Stimulated activated CD8-positive, alpha-beta memory T cell treated with anti-CD3 and anti-CD28 coated beads, Interleukin-15, amount 100 ng/mL, for 1 hour (primary cell): ENCODE results near the gene GJD4.
A peak's percentile ranks its signal among the peaks of the same experiment; 100 is the strongest.

ENCODE experiments used
- DNase-seq: peaks from one replicate; pipeline ENCODE4 v3.0.0-alpha.2; 2020; ENCODE audit warnings: low read depth

The GJD4 gene

DNA sequence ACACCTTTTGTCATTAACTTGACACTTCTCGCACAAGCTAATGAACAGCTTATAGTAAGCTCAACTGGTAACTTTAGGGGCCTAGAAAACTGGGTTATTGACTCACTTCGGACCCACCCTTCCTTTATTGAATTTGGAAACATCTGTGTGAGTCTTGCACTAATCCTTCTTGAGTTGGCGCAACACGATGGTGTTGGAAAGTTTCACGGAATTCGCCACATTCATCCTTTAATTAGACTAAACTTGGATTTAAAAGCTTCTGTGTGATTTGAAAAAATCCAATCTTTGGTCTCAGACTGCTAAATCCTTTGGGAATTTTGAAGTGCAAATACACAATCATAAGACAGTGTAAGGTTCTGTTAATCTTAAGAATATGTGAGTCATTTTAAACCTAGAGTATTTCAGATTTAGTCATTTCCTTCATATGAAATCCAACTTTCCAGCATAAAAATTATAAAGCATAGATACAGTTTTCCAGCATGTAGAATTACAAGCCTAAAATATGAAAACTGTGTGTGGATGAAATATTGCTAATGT is 21.9 kb downstream of the GJD4 start:
- DNase-seq: no peak

- no peak for DNase-seq
Observed at GRCh38 chr10:35631404-35631803, 26.3 kb downstream of the GJD4 start.

GRCh38 chr10:35632027-35632426 is 26.9 kb downstream of the GJD4 start:
- DNase-seq: no peak

GRCh38 chr10:35633006-35633980 is 28.2 kb downstream of the GJD4 start:
- no peak for DNase-seq

GRCh38 chr10:35635576-35635975 is 30.4 kb downstream of the GJD4 start:
- DNase-seq: no peak

- no peak for DNase-seq
Observed at GRCh38 chr10:35636956-35637355, 31.8 kb downstream of the GJD4 start.

DNA sequence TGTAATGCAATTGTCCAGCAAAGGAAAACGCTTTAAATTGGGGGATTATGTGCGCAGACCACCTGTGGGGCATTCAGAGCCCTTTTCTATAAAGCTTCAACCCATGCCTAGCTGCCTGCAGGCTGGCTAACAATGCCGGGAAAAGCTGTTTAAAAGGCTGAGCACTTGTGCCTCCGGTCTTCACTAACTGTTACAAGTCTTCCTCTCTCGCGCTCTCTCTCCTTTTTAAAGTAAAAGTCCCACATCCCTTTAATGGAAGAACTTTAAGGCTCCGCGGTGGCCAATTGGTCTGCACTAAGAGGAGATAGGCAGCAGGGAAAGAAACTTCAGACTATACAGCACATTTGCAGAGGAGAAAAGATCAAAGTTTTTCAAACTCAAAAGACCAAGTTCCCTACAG is 32.3 kb downstream of the GJD4 start:
- no peak for DNase-seq

- no peak for DNase-seq
Observed at GRCh38 chr10:35638101-35638500, 33.0 kb downstream of the GJD4 start.

DNA sequence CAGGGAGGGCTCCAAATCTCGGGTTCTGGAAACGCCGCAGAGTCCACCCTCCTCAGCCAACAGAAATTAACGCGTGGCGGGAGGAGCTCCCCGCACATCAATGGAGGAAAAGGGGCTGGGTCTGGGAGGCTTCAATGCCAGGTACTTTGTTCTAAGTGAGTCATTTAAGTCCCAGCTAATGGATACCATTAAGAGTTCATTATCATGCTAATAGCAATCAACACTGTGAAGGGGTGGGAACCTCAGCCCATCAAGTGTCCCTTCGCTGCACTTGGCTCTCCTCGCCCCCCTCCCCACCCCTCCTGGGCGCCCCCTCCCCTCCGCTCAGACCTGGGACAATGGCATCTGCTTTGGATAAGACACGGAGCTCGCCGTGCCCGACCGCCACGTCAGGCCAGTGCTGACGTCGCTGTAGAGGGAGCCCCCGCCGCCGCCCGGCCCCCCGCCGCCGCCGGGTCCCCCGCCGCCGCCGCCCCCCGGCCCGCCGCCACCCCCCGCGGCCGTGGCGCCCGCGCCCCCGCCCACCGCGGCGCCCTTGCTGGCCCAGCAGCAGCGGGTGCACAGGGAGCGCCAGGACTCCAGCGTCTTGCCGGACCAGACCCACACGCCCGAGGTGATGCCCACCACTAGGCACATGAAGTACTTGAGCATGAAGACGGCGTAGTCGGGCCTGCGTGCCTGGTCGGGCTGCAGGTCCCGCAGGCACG is 34.0 kb downstream of the GJD4 start:
- no peak for DNase-seq

GRCh38 chr10:35639728-35640401 is 34.7 kb downstream of the GJD4 start:
- DNase-seq: no peak

DNA sequence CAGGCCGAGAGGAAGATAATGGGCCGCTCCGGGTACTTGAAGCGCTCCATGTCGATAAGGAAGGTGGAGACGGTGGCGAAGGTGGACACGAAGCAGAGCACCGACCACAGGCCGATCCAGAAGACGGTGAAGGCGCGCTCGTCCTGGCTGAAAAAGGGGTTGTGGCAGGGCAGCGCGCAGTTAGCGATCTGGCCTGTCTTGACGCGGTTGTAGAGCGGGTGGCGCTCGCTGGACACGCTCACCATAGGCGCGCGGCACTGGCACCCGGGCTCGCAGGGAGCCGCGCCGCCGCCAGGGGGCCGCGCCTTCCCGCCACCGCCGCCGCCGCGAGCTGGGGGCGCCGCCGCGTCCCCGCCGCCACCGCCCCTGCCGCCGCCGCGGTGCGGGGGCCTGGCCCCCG is 35.3 kb downstream of the GJD4 start:
- DNase-seq: no peak

- no peak for DNase-seq
Observed at GRCh38 chr10:35640951-35641675, 36.0 kb downstream of the GJD4 start.

DNA sequence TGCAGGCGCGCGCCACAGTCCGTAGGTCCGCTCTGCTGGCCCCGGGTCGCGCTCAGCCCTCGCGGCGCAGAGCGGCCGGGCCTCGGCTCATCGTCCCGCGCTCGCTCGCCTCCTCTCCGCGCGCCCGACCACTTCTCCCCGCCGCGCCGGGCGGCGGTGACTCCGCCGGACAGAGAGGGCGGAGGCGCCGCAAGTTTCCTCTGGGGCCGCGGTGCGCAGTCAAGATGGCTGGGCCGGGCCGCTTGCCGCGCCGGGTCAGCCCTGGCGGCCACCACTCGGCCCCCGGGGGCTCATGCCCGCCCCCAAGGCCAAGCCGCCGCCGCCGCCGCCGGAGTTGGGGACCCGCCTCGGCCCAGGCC is 36.5 kb downstream of the GJD4 start:
- DNase-seq: no peak

GRCh38 chr10:35642035-35642792 is 37.1 kb downstream of the GJD4 start, which contains the start of gene FZD8:
Gene FZD8, minus strand, starts transcription at chr10:35642296. Its CDS starts 867 bp downstream, at chr10:35641429.
- DNase-seq: peak; percentile 27

DNA sequence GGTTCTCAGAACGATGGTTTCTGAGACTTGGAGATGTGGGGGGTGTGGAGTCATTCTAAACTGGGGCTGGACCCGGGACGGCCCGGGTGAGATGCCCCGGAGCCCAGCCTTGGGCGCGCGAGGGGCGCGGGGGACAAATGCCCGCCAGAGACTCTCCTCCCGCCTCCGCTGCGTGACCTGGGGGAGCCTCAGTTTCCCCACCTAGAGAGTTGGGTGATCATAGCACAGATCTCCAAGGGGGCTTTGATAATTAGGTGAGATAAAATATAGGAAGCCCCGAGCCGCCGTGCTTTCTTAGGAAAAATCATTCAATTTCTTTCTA is 37.6 kb downstream of the GJD4 start:
- DNase-seq: no peak

DNA sequence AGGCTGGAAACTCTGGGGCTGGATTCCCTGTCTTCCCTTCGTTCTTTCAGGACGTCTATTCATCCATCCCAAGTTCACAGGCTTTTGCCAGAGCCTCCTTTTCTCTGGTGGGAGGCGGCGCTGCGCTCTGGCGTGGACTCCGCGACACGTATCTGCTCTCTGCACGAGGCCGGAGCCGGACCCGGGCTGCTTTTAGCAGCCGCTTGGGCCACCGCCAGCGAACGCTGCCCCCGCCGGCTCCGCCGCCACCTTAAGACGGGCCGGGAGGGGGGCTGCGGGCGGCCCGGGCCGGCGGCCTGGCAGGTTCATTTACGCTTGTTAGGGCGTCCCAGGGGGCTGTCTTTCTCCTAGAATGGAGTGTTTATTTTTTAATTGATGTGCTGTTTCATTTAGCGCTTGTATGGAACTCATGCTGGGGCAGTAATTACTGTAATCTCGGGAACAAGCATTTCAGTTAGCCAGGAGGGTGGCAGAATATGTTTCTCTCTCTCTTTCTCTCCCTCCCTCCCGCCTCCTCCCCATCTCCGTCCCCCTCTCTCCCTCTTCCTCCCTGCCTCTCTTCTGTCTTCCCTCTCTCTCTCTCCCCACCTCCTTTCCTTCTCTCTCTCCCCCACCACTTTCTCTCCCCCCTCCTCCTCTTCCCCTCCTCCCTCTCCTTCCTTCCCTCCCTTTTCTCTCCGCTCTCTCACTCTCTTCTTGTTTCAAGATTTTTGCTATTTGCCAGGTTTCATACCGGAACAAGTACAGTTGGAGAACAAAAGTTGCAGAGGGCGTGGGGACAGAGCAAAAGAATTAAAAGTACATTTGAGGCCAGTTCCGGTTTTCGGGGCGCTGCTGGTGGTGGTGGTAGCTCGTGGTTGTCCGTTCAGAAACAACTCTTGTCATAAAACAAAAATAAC is 38.3 kb downstream of the GJD4 start:
- DNase-seq: no peak

DNA sequence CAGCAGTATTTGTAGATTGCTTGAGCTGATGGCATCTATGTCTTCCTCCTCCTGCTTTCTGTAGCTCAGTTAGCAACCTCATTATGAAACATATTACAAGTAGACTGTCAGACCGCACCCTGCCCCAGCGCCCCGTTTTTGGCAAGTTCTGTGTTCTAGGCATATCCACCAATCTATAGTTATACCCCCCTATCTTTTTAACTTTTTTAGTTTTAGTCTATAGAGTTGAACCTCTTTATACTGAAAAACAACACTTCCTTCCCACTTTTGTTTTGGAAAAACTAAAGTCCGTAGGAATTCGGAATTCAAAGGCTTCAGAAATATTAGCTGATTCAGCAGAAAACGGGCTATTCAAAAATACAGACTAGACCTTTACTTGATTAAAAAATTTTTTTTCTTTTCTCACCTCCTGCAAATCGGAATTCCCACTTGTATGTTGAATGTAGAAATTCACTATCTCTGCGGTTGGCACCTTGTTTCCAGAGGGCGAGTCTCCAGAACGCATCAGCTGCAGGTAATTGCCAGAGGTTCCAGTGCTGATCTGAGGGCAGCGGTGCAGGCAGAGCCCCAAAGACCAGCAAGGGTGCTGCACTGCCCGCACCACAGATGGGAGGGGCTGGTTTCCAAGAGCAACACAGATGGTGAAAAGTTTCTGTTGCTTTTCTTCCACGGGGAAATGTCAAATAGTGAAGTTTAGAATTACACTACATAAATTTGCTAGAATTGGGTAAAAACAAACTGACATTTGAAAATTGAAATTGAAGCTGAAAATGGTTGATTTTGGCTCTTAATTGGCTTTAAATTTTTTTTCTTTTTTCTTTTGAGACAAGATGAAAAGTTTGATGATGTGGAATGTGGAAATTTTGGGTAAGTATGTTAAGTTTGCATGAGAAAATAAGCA is 39.2 kb downstream of the GJD4 start:
- DNase-seq: no peak

DNA sequence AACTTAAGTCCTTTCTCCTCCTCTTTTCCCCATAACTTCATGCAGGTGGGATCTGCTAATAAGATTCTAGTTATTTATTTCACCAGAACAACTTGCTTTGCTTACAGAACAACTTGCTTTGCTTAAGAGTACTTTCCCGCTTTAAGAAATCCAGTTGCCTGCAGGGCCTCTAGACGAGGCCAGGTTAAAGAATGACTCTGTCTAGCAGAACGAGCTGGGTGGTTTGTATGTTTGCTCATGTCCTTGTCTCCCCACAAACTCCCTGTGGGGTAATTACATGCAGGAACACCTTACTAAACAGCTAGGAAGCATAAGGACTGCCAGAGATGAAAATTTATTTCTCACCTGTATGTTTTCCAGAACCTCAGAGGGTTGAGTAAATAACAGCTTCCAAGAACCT is 45.8 kb downstream of the GJD4 start:
- no peak for DNase-seq

DNA sequence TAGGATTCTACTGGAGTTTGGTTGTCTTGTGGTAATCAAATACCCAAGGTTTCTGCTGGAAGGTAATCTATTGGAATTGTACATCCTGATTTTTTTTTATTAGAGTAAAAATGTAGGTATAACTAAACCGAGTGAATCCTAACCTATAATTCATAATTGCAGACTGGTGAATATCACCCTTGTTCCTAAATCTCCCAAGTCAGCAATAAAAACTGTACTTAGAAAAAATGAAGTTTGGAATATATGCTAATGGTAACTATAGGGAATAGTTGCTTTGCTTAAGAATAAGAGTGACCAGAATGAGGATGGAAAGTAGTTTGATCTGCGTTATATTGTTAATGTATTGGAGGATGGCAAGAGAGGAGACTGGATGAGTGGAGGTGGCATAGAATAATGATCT is 47.7 kb downstream of the GJD4 start:
- DNase-seq: no peak
